Measurements from ENCODE around the gene PRPF6. TPM values are rescaled to one million over a fixed set of nuclear protein-coding genes. Genes with fewer than 3 reads are reported as not detected.

The PRPF6 gene
- total RNA-seq, 1 experiment from 2014 or later: 88.4 TPM

GRCh38 chr20:64037199-64037497, 56.2 kb downstream of the PRPF6 start:
- Histone ChIP-seq H3K27ac (ENCODE audit: low read length) (no peak overlapping the region), H3K4me3 (ENCODE audit: low read depth in 2 of 2, low read length in 2 of 2) (no peak overlapping the region), H3K4me1 (ENCODE audit: control insufficient read depth, insufficient read depth, low read length) (peaks cover 35% of the 10 kb centered on the region), H3K36me3 (ENCODE audit: control insufficient read depth, insufficient read depth, low read length) (0 out of 2 replicates have a peak, but pooled peaks cover 2% of the 10 kb centered on the region), H3K27me3 (ENCODE audit: control insufficient read depth, insufficient read depth, low read length) (no peaks in the 10 kb centered on the region), H3K9me3 (ENCODE audit: control insufficient read depth, insufficient read depth, low read depth, low read length) (no peaks in the 10 kb centered on the region)
- no peak for TF ChIP-seq TCF7L2 (IDR thresholded peaks at IDR 0.05; ENCODE audit: low read depth, low read length)
- TF ChIP-seq SIN3A (IDR thresholded peaks at IDR 0.05; ENCODE audit: borderline replicate concordance, insufficient read depth, low read depth, low read length): no peak
- TF ChIP-seq REST (IDR thresholded peaks at IDR 0.05; ENCODE audit: insufficient read depth in 1 of 2, low read depth in 2 of 2, low read length in 1 of 2): no peak
- no peak for TF ChIP-seq POLR2AphosphoS5 (IDR thresholded peaks at IDR 0.05; ENCODE audit: low read depth, low read length)
- TF ChIP-seq, protein P1, sequence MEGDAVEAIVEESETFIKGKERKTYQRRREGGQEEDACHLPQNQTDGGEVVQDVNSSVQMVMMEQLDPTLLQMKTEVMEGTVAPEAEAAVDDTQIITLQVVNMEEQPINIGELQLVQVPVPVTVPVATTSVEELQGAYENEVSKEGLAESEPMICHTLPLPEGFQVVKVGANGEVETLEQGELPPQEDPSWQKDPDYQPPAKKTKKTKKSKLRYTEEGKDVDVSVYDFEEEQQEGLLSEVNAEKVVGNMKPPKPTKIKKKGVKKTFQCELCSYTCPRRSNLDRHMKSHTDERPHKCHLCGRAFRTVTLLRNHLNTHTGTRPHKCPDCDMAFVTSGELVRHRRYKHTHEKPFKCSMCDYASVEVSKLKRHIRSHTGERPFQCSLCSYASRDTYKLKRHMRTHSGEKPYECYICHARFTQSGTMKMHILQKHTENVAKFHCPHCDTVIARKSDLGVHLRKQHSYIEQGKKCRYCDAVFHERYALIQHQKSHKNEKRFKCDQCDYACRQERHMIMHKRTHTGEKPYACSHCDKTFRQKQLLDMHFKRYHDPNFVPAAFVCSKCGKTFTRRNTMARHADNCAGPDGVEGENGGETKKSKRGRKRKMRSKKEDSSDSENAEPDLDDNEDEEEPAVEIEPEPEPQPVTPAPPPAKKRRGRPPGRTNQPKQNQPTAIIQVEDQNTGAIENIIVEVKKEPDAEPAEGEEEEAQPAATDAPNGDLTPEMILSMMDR (IDR thresholded peaks at IDR 0.05): no peak
- ChIA-PET CTCF (interaction anchor here (1.3 kb wide), 1 partner anchor 57 kb away, joined by 3 read pairs; no protein-coding TSS in a partner anchor), POLR2A (no interaction called here)
- intact Hi-C loops (cut with micrococcal nuclease; ENCODE audit: unreplicated experiment) (no loop called here), in situ Hi-C loops (cut with HindIII; ENCODE audit: low pct_unique_long_range_greater_than_20kb, low sequenced_read_pairs) (no loop called here)
- no TSS peak for BruUV-seq (replicated peaks)
- ATAC-seq (no peak), DNase-seq (ENCODE audit: low read depth, low spot score) (no peak)

DNA sequence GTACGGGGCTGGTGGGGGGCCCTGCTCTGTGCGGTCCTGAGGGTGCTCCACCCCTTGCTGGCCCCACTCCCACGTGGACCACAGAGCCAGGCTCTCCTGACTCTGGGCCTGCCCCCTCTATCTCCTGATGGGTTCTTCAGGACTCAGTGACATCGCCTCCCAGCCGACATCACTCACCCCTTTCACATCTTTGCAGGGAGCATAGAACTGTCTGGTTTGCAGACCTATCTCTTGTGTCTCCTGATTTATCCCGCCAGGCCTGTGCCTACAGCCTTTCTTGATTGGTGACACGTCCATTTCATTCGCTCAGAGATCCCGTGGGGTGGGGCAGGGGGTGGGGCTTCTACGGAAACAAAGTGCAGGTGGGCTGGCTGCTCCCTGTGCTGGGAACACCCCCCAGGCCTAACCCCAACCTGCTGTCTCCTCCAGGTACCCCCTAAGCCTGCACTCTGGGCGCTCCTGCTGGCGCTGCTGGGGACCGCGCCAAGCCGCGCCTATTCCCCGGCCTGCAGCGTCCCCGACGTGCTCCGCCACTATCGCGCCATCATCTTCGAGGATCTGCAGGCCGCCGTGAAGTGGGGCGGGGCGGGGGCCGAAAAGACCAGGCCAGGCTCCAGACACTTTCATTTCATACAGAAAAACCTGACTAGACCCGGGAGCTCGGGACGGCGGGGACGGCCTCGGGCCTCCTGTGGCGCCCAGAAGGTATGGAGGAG, 56.7 kb downstream of the PRPF6 start:
- in situ Hi-C loops (cut with HindIII; ENCODE audit: low pct_unique_long_range_greater_than_20kb, low sequenced_read_pairs) (no loop called here), intact Hi-C loops (cut with micrococcal nuclease; ENCODE audit: unreplicated experiment) (no loop called here)
- ATAC-seq (peak; percentile 14), DNase-seq (ENCODE audit: low read depth, low spot score) (no peak)
- Histone ChIP-seq H3K9me3 (ENCODE audit: control insufficient read depth, insufficient read depth, low read depth, low read length) (no peaks in the 10 kb centered on the region), H3K27ac (ENCODE audit: low read length) (no peak overlapping the region), H3K36me3 (ENCODE audit: control insufficient read depth, insufficient read depth, low read length) (0 out of 2 replicates have a peak, but pooled peaks cover 2% of the 10 kb centered on the region), H3K27me3 (ENCODE audit: control insufficient read depth, insufficient read depth, low read length) (no peaks in the 10 kb centered on the region), H3K4me1 (ENCODE audit: control insufficient read depth, insufficient read depth, low read length) (peaks cover 35% of the 10 kb centered on the region), H3K4me3 (ENCODE audit: low read depth in 2 of 2, low read length in 2 of 2) (peak overlapping the region; percentile 43 to 58)
- ChIA-PET POLR2A (no interaction called here), CTCF (interaction anchor here (0.7 to 2.2 kb wide), 7 partner anchors 8 to 58 kb away, joined by 3 to 14 read pairs (median 4); partner anchors contain the start of genes PRPF6 and SAMD10)
- TF ChIP-seq REST (IDR thresholded peaks at IDR 0.05; ENCODE audit: insufficient read depth in 1 of 2, low read depth in 2 of 2, low read length in 1 of 2) (no peak), POLR2AphosphoS5 (IDR thresholded peaks at IDR 0.05; ENCODE audit: low read depth, low read length) (no peak), SIN3A (IDR thresholded peaks at IDR 0.05; ENCODE audit: borderline replicate concordance, insufficient read depth, low read depth, low read length) (no peak), TCF7L2 (IDR thresholded peaks at IDR 0.05; ENCODE audit: low read depth, low read length) (no peak)
- TF ChIP-seq, protein P1 (IDR thresholded peaks at IDR 0.05): no peak
- no TSS peak for BruUV-seq (replicated peaks)
